ENCODE results near the gene SNRPF. TPM values are rescaled to one million over a fixed set of nuclear protein-coding genes. Genes with fewer than 3 reads are reported as not detected.

The SNRPF gene
- total RNA-seq, 3 donors from 2014 or later = 5.4 to 11.8 (median 10.0) TPM

DNA sequence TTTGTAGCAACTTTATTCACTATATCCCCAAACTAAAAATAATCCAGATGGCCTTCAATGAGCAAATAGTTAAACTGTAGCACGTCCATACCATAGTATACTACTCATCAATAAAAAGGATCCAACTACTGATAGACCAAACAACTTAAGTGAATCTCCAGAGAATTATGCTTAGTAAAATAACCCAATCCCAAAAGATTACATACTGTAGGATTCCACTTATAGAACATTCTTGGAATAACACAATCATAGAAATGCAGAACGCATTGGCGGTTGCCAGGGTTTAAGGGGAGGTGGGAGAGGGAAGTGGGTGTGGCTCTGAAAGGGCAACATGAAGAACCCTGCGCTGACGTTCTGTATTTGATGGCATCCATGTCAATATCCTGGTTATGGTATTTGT lies 28.6 kb downstream of the SNRPF start:
- intact Hi-C loops (cut with DNase I; ENCODE audit: low total_unique reads) = no loop called here
- H3K4me3 ChIP-seq = no peak overlapping the region
- H3K9me3 ChIP-seq = no peaks in the 10 kb centered on the region
- H3K27me3 ChIP-seq = no peaks in the 10 kb centered on the region
- DNase-seq (ENCODE audit: low spot score in 2 of 2) = no peak
- TF ChIP-seq, protein P1, sequence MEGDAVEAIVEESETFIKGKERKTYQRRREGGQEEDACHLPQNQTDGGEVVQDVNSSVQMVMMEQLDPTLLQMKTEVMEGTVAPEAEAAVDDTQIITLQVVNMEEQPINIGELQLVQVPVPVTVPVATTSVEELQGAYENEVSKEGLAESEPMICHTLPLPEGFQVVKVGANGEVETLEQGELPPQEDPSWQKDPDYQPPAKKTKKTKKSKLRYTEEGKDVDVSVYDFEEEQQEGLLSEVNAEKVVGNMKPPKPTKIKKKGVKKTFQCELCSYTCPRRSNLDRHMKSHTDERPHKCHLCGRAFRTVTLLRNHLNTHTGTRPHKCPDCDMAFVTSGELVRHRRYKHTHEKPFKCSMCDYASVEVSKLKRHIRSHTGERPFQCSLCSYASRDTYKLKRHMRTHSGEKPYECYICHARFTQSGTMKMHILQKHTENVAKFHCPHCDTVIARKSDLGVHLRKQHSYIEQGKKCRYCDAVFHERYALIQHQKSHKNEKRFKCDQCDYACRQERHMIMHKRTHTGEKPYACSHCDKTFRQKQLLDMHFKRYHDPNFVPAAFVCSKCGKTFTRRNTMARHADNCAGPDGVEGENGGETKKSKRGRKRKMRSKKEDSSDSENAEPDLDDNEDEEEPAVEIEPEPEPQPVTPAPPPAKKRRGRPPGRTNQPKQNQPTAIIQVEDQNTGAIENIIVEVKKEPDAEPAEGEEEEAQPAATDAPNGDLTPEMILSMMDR (IDR thresholded peaks at IDR 0.05) = no peak
- TF ChIP-seq POLR2AphosphoS5 (IDR thresholded peaks at IDR 0.05) = no peak
- no peak for TF ChIP-seq POLR2A (IDR thresholded peaks at IDR 0.05)
- no peaks in the 10 kb centered on the region for H3K4me1 ChIP-seq
- H3K36me3 ChIP-seq = no peaks in the 10 kb centered on the region
- no peak overlapping the region for H3K27ac ChIP-seq

DNA sequence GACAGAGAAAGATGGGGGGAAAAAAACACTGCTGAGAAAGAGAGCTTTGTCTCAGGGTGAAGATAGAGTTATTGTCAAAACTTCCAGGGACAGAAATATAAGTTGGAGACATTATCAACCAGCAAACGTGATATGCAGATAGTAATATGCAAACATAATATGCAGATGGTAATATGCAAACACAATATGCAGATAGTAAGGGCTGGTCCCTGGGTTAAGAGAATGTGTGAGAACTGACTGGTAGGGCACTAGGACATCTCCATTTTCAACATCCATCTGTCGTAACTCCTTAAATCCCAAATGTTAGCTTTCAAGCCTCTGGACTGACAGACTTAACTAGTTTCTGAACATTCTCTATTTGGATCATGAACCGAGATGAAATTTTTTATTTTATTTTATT lies 32.2 kb downstream of the SNRPF start:
- Histone ChIP-seq H3K9me3 (no peaks in the 10 kb centered on the region), H3K27me3 (no peaks in the 10 kb centered on the region), H3K36me3 (no peaks in the 10 kb centered on the region), H3K4me3 (no peak overlapping the region), H3K27ac (no peak overlapping the region), H3K4me1 (no peaks in the 10 kb centered on the region)
- TF ChIP-seq, protein P1 (IDR thresholded peaks at IDR 0.05) = no peak
- TF ChIP-seq POLR2A (IDR thresholded peaks at IDR 0.05) (no peak), POLR2AphosphoS5 (IDR thresholded peaks at IDR 0.05) (no peak)
- no peak for DNase-seq (ENCODE audit: low spot score in 2 of 2)
- intact Hi-C loops (cut with DNase I; ENCODE audit: low total_unique reads) = no loop called here

DNA sequence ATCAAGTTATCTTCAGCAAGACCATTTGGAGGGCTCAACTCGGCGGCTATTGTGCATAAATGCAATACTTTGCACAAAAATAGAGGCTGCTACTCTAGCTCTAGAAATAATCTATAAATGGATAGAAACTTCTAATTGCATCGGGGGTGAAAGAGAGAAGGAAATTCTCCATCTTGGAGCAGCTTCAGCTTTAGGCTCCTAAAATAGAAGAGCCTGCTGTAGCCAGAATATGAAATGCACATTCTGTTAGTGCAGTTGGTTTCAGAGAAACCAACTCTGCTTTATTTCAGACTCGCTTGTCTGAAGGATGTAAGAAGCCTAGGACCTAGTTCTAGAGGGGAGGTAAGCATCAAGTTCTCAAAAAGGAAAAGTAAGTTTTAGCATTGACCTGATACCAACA lies 38.1 kb downstream of the SNRPF start:
- Histone ChIP-seq H3K27me3 (no peaks in the 10 kb centered on the region), H3K36me3 (no peaks in the 10 kb centered on the region), H3K4me3 (no peak overlapping the region), H3K9me3 (no peaks in the 10 kb centered on the region), H3K27ac (no peak overlapping the region), H3K4me1 (no peaks in the 10 kb centered on the region)
- intact Hi-C loops (cut with DNase I; ENCODE audit: low total_unique reads) = no loop called here
- DNase-seq (ENCODE audit: low spot score in 2 of 2) = no peak
- TF ChIP-seq, protein P1 (IDR thresholded peaks at IDR 0.05) = no peak
- TF ChIP-seq POLR2A (IDR thresholded peaks at IDR 0.05) = no peak
- no peak for TF ChIP-seq POLR2AphosphoS5 (IDR thresholded peaks at IDR 0.05)

DNA sequence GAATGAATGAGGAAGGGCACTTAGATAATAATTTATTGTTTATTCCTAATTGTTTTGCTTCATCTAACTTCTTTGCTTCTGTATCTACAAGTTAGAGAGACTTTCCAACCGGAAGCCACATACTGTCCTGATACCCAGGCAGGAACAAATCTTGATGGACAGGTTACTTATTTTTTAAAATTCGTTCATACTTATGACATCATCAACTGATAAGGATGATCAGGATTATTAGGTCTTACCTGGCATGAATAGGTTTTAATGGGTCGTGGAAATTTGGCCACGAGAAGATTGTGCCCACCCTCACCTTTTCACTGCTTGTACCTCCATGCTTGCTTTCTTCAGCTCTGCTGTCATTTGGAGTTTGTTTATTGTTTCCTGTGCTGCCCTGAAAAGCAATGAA lies 39.3 kb downstream of the SNRPF start:
- H3K4me1 ChIP-seq = no peaks in the 10 kb centered on the region
- H3K27ac ChIP-seq = no peak overlapping the region
- H3K27me3 ChIP-seq = no peaks in the 10 kb centered on the region
- no peaks in the 10 kb centered on the region for H3K36me3 ChIP-seq
- DNase-seq (ENCODE audit: low spot score in 2 of 2) = no peak
- H3K9me3 ChIP-seq = peaks cover 0 to 4% of the 10 kb centered on the region in 2 donors
- intact Hi-C loops (cut with DNase I; ENCODE audit: low total_unique reads) = no loop called here
- no peak for TF ChIP-seq POLR2A (IDR thresholded peaks at IDR 0.05)
- TF ChIP-seq, protein P1 (IDR thresholded peaks at IDR 0.05) = no peak
- TF ChIP-seq POLR2AphosphoS5 (IDR thresholded peaks at IDR 0.05) = no peak
- no peak overlapping the region for H3K4me3 ChIP-seq

DNA sequence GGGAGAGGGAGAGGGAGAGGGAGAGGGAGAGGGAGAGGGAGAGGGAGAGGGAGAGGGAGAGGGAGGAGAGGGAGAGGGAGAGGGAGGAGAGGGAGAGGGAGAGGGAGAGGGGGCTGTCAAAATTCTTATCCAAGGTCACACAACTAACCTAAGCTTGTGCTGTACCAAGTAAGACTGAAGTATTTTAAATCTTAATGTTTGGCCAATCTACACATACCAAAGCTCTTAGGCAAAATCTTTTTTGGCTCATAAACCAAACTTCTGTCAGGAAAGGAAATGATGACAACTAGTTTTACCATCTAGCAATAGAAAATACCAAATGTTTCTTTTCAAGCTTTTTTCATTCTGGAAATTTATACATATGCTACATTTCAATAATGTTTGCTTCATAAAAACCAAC lies 49.8 kb downstream of the SNRPF start:
- Histone ChIP-seq H3K27ac (no peak overlapping the region), H3K4me3 (no peak overlapping the region), H3K9me3 (peaks cover 0 to 2% of the 10 kb centered on the region in 2 donors), H3K4me1 (no peaks in the 10 kb centered on the region), H3K36me3 (no peaks in the 10 kb centered on the region), H3K27me3 (no peaks in the 10 kb centered on the region)
- intact Hi-C loops (cut with DNase I; ENCODE audit: low total_unique reads) = no loop called here
- TF ChIP-seq POLR2AphosphoS5 (IDR thresholded peaks at IDR 0.05) = no peak
- TF ChIP-seq, protein P1 (IDR thresholded peaks at IDR 0.05) = no peak
- TF ChIP-seq POLR2A (IDR thresholded peaks at IDR 0.05) = no peak
- no peak for DNase-seq (ENCODE audit: low spot score in 2 of 2)
